Suprapubic skin (tissue), 3 donors: ENCODE measurements around the gene SPDYE3.
"Not testable (repeated sequence)": the region's sequence is repeated elsewhere in the genome, so short reads cannot be mapped to it uniquely, and the experiment has no call there.

Experiments
- POLR2A ChIP-seq, 2 donors: fragments of 450-650 bp; IDR thresholded peaks; one replicate each; pipeline ENCODE4 v1.6.1; 2017; ENCODE audit warnings: antibody characterized with exemption in 2 of 2, mild to moderate bottlenecking in 2 of 2, moderate library complexity in 2 of 2
- TF ChIP-seq, protein P1 (sequence below), 2 donors: fragments of 200-600 bp in 1 of 2; fragments of 450-650 bp in 1 of 2; sonication (generic) in 1 of 2; IDR thresholded peaks; one replicate each; pipeline ENCODE4 v1.5.1; 2016 to 2019; ENCODE audit warnings: antibody characterized with exemption in 2 of 2, mild to moderate bottlenecking in 1 of 2, moderate library complexity in 1 of 2

DNA sequence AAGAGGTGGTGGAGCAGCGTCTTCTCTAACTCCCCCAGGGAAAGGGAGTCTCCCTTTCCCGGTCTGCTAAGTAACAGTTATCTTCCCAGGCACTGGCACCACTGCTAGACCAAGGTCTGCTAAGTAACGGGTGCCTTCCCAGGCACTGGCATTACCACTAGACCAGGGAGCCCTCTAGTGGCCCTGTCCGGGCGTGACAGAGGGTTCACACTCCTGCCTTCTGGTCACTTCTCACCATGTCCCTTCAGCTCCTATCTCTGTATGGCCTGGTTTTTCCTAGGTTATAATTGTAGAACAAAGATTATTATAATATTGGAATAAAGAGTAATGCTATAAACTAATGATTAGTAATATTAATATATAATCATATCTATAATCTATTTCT, 37.8 kb downstream of the SPDYE3 start:
- TF ChIP-seq, protein P1, sequence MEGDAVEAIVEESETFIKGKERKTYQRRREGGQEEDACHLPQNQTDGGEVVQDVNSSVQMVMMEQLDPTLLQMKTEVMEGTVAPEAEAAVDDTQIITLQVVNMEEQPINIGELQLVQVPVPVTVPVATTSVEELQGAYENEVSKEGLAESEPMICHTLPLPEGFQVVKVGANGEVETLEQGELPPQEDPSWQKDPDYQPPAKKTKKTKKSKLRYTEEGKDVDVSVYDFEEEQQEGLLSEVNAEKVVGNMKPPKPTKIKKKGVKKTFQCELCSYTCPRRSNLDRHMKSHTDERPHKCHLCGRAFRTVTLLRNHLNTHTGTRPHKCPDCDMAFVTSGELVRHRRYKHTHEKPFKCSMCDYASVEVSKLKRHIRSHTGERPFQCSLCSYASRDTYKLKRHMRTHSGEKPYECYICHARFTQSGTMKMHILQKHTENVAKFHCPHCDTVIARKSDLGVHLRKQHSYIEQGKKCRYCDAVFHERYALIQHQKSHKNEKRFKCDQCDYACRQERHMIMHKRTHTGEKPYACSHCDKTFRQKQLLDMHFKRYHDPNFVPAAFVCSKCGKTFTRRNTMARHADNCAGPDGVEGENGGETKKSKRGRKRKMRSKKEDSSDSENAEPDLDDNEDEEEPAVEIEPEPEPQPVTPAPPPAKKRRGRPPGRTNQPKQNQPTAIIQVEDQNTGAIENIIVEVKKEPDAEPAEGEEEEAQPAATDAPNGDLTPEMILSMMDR (IDR thresholded peaks at IDR 0.05) = peak in 1 of 2 donors; percentile 57
- TF ChIP-seq POLR2A (IDR thresholded peaks at IDR 0.05) = not testable (repeated sequence)
